ENCODE measurements around the gene UBE2D1.
A peak's percentile ranks its signal among the peaks of the same experiment; 100 is the strongest.

Gene UBE2D1

DNA sequence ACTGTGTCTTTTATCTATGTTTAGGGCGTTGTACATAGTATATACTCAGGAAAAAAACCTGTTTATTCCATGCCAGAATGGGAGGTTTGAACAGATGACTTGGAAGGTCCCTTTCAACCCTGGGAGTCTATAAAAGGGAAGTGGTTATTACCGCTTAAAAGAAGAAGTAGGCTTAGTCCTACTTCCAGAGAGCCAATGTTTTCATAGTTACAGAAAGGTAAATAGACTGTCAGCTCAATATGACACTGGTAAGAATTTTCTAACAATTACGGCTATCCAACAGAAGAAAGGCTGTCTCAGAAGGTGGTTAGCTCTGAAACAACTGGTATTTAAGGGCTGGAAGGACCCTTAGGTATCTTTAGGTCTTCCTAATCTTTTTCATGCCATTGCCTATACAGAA, 49.3 kb downstream of the UBE2D1 start:
- H3K4me3 ChIP-seq: peak overlapping the region; percentile 88 to 92
- no peak for DNase-seq
- TF ChIP-seq, protein P1, sequence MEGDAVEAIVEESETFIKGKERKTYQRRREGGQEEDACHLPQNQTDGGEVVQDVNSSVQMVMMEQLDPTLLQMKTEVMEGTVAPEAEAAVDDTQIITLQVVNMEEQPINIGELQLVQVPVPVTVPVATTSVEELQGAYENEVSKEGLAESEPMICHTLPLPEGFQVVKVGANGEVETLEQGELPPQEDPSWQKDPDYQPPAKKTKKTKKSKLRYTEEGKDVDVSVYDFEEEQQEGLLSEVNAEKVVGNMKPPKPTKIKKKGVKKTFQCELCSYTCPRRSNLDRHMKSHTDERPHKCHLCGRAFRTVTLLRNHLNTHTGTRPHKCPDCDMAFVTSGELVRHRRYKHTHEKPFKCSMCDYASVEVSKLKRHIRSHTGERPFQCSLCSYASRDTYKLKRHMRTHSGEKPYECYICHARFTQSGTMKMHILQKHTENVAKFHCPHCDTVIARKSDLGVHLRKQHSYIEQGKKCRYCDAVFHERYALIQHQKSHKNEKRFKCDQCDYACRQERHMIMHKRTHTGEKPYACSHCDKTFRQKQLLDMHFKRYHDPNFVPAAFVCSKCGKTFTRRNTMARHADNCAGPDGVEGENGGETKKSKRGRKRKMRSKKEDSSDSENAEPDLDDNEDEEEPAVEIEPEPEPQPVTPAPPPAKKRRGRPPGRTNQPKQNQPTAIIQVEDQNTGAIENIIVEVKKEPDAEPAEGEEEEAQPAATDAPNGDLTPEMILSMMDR (IDR thresholded peaks at IDR 0.05): no peak
- H3K27me3 ChIP-seq: no peaks in the 10 kb centered on the region
- peak overlapping the region; percentile 93 to 96 for H3K27ac ChIP-seq
- intact Hi-C loops (cut with DNase I; ENCODE audit: low total_unique reads): loop anchor here (5.0 kb wide), 2 partner anchors 47 to 197 kb away; partner anchors contain the start of gene UBE2D1
- H3K9me3 ChIP-seq: no peaks in the 10 kb centered on the region
- peaks cover 12 to 20% (median 14%) of the 10 kb centered on the region in 3 donors for H3K36me3 ChIP-seq
- H3K4me1 ChIP-seq: peaks cover 0 to 28% (median 17%) of the 10 kb centered on the region in 4 donors

DNA sequence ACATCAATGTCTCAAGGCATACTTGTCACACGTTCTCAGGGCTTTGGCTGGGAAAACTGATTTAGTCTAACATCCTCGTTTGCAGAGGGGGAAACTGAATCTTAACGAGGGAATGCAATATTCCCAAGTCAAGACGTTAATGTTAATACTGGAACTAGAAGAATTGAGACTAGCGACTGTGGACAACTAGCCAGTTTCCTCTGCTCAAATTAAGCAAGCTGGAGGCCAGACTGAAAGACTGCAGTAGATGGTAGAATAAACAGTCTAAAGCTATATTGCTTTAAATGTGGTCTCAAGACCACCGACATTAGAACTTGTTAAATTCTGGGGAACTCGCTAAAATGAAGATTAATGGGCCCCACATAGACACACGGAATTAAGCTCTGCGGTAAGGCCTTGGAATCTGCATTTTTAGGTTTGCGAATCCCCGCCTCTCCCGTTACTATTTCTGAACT, 49.8 kb downstream of the UBE2D1 start:
- no peaks in the 10 kb centered on the region for H3K27me3 ChIP-seq
- peak overlapping the region; percentile 88 to 92 for H3K4me3 ChIP-seq
- peaks cover 16 to 25% (median 19%) of the 10 kb centered on the region in 3 donors for H3K36me3 ChIP-seq
- TF ChIP-seq, protein P1 (IDR thresholded peaks at IDR 0.05): no peak
- H3K27ac ChIP-seq: peak overlapping the region; percentile 93 to 96
- no peaks in the 10 kb centered on the region for H3K9me3 ChIP-seq
- intact Hi-C loops (cut with DNase I; ENCODE audit: low total_unique reads): loop anchor here (5.0 kb wide), 2 partner anchors 47 to 197 kb away; partner anchors contain the start of gene UBE2D1
- no peak for DNase-seq
- H3K4me1 ChIP-seq: peaks cover 0 to 28% (median 17%) of the 10 kb centered on the region in 4 donors

DNA sequence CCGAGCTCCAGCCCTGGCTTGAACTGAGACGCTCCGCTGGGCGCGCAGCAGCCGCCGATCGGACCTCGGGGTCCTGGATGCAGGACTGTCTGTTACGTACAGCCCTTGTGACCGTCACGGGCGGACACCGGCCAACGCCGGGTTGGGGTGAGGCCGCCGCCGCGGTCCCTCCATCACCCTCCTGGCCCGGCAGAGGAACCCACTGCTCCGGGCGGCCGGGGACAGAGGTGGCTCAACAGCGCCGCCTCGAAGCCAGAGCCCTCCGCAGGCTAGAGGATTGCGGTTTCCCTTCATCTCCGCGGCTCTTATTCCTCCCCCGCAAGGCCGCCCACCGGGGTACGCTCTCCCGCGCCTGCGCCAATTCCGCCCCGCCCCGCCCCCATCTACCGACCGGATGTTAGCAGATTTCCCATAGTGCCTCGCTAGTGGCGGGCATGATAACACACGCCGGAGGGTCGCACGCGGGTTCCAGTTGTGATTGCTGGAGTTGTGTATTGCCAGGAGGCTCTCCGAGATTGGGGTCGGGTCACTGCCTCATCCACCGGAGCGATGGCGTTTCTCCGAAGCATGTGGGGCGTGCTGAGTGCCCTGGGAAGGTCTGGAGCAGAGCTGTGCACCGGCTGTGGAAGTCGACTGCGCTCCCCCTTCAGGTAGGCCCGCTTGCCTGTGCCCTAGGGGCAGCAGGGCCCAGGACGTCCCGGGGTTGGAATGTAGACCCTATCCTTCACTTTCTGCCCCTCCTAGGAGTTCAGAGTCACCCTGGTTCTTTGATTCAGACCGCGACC, 50.4 kb downstream of the UBE2D1 start, which contains the start of gene TFAM:
TSS of gene TFAM (plus strand) at position 412 of the 785 bp plus-strand sequence. CDS start at position 550, 138 bp downstream.
- H3K9me3 ChIP-seq: no peaks in the 10 kb centered on the region
- DNase-seq: peak; percentile 95 to 97
- intact Hi-C loops (cut with DNase I; ENCODE audit: low total_unique reads): loop anchor here (5.0 kb wide), 2 partner anchors 48 to 198 kb away; partner anchors contain the start of gene UBE2D1
- H3K27me3 ChIP-seq: no peaks in the 10 kb centered on the region
- peaks cover 0 to 28% (median 17%) of the 10 kb centered on the region in 4 donors for H3K4me1 ChIP-seq
- TF ChIP-seq, protein P1 (IDR thresholded peaks at IDR 0.05): peak; percentile 5 to 34
- peak within 1 kb of the TSS; percentile 93 to 96 for H3K27ac ChIP-seq
- peak within 1 kb of the TSS; percentile 88 to 92 for H3K4me3 ChIP-seq
- peaks cover 23 to 31% (median 25%) of the 10 kb centered on the region in 3 donors for H3K36me3 ChIP-seq

DNA sequence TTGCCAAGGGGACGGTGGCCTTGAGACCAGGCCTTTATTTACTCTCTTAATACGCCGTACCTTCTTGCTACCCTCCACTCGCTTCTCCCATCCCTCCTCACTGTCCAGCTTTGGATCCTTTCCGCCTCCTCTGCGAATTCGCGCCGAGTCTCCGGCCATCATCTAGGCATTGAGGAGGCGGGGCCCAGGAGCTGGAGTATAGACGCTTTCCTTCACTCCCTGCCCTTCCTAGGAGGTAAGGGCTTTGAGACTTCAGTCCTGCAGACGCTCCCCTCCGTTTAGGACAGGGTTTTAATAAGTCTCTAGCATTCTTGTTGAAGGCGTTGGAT, 50.9 kb downstream of the UBE2D1 start:
- Histone ChIP-seq H3K27ac (peak overlapping the region; percentile 93 to 96), H3K4me3 (peak overlapping the region; percentile 88 to 92), H3K9me3 (no peaks in the 10 kb centered on the region), H3K4me1 (peaks cover 0 to 28% (median 17%) of the 10 kb centered on the region in 4 donors), H3K36me3 (peaks cover 26 to 33% (median 29%) of the 10 kb centered on the region in 3 donors), H3K27me3 (no peaks in the 10 kb centered on the region)
- TF ChIP-seq, protein P1 (IDR thresholded peaks at IDR 0.05): no peak
- intact Hi-C loops (cut with DNase I; ENCODE audit: low total_unique reads): no loop called here
- peak in 1 of 2 donors; percentile 23 for DNase-seq

DNA sequence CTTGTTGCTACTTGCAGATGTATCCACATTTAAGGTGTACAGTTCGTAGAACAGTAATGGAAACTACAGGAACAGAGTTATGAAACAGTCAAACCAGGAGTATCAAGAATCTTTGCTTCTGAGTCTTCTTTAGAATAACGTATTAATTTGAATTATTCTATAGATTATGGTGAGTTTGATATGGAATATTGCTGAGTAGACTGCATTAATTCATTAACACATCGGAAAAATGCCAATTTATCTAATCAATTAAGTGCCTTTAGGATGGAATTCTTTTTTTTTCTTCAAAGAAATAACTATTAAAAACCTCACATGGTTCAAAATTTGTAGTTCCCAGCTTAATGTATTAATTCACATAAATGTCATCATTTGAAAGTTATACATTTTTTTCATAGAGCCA, 54.2 kb downstream of the UBE2D1 start:
- no peak for DNase-seq
- Histone ChIP-seq H3K27me3 (no peaks in the 10 kb centered on the region), H3K36me3 (peaks cover 32 to 58% (median 42%) of the 10 kb centered on the region in 3 donors), H3K4me1 (peaks cover 0 to 25% (median 16%) of the 10 kb centered on the region in 4 donors), H3K4me3 (no peak overlapping the region), H3K27ac (no peak overlapping the region), H3K9me3 (no peaks in the 10 kb centered on the region)
- intact Hi-C loops (cut with DNase I; ENCODE audit: low total_unique reads): no loop called here
- TF ChIP-seq, protein P1 (IDR thresholded peaks at IDR 0.05): no peak

Measured in tibial artery (tissue), 4 donors.